Ishikawa (cell line): Measurements from ENCODE around the gene MTRR.

Source experiments
- RAD21 ChIP-seq: IDR thresholded peaks from 2 replicates; pipeline ENCODE4 v1.6.1; 2012; ENCODE audit warnings: low read depth
- REST ChIP-seq: IDR thresholded peaks from 2 replicates; pipeline ENCODE4 v1.6.1; 2012; ENCODE audit warnings: low read depth, mild to moderate bottlenecking

DNA sequence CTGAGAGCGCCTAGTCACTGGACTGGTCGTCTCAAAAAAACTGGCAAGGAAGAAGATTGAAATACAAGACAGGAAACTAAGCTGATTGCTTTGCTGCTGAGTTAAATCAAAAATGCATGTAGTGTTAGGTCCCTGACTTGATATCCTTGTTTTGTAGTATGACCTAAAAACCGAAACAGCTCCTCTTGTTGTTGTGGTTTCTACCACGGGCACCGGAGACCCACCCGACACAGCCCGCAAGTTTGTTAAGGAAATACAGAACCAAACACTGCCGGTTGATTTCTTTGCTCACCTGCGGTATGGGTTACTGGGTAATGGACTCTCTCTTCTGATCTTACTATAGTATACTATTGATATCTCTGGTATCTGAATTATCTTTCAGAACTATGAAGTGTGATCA, 4.3 kb downstream of the MTRR start:
- no peak for TF ChIP-seq RAD21
- no peak for TF ChIP-seq REST
